ENCODE results near the gene RFX1.

DNA sequence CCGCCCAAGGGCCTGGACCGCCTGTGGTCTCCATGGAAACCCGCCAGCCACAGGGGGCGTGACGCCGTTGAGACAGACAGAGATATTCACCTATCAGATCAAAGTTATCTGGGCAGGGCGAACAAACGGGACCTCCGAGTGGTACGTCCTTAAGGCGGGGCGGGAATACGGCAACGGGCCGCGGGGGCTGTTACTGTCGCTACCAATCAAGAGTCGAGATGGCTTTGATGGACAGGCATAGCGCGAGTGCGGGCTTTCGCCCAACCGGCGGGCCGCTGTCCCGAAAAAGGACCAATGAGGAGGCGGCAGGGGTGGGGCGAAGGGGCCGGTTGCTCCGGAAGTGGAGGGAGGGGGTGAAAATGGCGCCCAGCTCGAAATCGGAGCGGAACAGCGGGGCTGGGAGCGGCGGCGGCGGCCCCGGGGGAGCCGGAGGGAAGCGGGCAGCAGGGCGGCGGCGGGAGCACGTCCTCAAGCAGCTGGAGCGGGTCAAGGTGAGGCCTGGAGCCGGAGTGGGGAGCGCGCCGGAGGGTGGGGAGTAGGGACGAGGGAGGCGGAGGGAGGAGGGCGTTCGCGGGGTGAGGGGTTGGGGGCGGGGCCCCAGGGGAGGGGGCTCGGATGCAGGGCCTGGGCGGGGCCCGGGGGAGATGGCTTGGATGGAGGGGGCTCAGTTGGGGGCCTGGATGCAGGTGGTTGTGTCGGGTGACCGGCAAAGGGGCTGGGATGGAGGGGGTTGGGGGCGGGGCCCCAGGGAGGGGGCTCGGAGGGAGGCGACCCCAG lies 53.8 kb downstream of the RFX1 start, which contains the start of gene DCAF15:
- TF ChIP-seq, protein P1, sequence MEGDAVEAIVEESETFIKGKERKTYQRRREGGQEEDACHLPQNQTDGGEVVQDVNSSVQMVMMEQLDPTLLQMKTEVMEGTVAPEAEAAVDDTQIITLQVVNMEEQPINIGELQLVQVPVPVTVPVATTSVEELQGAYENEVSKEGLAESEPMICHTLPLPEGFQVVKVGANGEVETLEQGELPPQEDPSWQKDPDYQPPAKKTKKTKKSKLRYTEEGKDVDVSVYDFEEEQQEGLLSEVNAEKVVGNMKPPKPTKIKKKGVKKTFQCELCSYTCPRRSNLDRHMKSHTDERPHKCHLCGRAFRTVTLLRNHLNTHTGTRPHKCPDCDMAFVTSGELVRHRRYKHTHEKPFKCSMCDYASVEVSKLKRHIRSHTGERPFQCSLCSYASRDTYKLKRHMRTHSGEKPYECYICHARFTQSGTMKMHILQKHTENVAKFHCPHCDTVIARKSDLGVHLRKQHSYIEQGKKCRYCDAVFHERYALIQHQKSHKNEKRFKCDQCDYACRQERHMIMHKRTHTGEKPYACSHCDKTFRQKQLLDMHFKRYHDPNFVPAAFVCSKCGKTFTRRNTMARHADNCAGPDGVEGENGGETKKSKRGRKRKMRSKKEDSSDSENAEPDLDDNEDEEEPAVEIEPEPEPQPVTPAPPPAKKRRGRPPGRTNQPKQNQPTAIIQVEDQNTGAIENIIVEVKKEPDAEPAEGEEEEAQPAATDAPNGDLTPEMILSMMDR (IDR thresholded peaks at IDR 0.05), result no peak
- no peak for TF ChIP-seq POLR2A (IDR thresholded peaks at IDR 0.05)

Data from lower leg skin (tissue), 3 donors.